Left renal pelvis (tissue), 4 donors: ENCODE results near the gene ZNF793. TPM values are rescaled to one million over a fixed set of nuclear protein-coding genes. Genes with fewer than 3 reads are reported as not detected.

Experiments
- DNase-seq, 4 donors: peaks; one replicate each; pipeline ENCODE4 v3.0.0-alpha.2; 2013; ENCODE audit warnings: low read depth in 4 of 4, low spot score in 3 of 4
- polyA plus RNA-seq, 4 donors: library from polyadenylated mRNA; unstranded; fragments of 120-200 nt; gene quantifications; one replicate each; pipeline ENCODE4 v1.2.1, GENCODE V29; 2013; ENCODE audit not compliant: insufficient read length in 4 of 4

Gene ZNF793
- polyA plus RNA-seq = 10 to 100 TPM; 19.7 to 30.1 (median 21.5) TPM

DNA sequence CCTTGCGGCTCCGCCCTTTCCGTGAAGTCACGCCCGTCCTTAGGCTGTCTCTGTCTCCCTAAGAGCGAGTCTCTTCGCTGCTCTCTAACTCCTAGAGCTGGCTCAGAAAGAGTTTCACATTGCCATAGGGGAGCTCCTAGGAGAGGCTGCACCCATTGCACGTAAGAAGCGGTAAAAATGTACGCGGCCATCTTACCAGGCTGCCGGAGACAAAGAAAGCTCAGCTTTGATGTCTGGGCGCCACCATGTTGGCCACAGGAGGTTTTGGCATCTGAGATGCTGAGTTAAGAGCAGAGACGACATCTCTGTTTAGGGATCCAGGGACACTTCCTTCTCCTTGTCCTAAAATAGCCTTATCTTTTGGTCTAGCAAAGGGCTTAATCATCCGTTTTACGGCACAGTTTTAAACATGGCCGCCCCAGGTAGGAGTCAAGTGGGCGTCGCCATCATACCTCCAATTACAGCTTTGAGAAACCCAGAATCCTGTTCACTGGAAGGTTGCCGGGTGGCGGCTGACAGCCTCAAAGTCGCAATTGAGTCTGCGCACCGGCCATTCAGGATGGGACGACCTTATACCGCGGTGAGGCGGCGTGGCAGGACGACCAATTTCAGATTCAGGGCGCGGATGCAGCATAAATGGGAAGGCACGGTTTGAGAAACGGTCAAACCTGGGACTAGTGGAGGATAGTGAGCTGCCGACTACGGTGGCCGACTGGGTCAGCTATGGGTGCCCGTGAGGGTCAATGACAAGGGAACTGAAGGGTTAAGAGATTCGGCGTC, at the start of gene ZNF793:
Gene ZNF793 (plus strand): TSS at position 553 of the 780 bp plus-strand sequence. CDS start 16,501 bp downstream, outside the sequence.
- DNase-seq = peak; percentile 78 to 86 (median 82)

DNA sequence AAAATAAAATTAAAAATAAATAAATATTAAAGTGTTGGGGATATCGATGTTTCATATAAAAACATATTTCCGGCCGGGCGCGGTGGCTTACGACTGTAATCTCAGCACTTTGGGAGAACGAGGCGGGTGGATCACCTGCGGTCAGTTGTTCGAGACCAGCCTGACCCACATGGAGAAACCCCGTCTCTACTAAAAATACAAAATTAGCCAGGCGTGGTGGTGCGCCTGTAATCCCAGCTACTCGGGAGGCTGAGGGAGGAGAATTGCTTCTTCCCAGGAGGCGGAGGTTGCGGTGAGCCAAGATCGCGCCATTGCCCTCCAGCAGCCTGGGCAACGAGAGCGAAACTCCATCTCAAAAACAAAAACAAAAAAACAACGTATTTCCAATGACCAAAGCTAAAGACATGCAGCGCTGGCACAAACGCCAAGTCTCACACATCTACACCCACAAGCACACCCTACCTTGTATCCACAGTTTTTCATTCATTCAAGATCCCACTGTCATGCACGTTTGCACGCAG, 40.4 kb upstream of the ZNF793 start:
- DNase-seq = no peak

DNA sequence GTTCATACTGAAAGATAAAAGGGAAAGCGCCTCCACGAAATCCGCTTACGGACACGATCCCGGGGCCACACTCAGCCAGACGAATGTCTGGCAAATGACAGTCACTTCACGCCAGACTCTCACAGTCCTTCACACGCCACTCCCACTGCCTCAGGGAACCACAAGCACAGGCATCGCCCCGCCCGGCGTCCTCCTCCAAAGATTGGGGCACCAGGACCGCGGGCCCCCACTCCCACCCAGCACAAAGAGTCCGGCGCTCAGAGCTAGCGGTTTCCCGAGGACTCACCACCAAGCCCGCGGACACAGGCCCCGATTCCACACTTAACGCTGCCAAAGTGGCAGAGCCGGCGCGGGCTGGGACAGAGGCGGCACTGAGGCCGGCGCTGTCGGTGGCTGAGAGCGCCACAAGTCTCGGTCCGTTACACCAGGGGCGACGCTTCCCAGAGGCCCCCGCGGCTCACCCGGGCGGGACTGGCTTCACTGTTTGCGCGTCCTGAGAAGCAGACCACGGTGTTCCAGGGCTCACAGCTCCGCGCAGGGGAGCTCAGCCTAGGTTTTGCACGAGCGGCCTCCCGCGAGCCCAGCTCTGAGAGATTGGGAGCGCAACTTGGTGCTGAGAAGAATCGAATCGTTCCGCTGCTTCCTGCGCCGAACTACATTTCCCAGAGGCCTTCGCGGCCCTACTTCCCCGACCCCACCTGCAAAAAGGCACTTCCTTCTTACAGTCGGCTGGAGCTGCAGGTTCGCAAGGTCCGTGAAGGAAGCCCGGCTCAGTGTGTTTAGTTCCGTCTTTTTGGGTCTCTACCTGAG, 39.7 kb upstream of the ZNF793 start, which contains the start of gene ZNF569:
Gene ZNF569 (minus strand): TSS at position 647 of the 810 bp plus-strand sequence. CDS start 22,523 bp downstream, outside the sequence.
- peak; percentile 83 to 92 (median 88) for DNase-seq

DNA sequence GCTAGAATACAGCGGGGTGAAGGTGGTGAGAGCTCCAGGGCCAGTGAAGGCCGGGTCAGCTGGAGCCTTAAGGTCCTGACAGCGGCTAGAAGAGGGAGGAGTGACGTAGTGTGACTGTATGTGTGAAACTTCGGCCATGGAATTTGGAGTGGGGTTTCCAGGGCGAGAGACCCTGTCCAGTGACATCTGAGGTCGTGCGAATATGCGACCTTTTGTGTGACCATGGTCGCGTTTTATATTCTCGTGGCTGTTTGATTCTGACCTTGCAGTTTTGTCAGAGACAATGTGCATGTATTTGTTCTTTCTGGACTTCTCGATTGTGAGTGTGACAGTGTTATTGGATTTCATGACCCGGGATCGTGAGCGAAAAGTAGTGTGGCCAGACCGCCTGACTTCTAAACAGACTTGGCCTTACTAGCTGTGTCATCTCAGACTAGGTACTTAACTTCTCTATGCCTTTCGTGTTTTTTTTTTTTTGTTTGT, 39.1 kb upstream of the ZNF793 start:
- no peak for DNase-seq

DNA sequence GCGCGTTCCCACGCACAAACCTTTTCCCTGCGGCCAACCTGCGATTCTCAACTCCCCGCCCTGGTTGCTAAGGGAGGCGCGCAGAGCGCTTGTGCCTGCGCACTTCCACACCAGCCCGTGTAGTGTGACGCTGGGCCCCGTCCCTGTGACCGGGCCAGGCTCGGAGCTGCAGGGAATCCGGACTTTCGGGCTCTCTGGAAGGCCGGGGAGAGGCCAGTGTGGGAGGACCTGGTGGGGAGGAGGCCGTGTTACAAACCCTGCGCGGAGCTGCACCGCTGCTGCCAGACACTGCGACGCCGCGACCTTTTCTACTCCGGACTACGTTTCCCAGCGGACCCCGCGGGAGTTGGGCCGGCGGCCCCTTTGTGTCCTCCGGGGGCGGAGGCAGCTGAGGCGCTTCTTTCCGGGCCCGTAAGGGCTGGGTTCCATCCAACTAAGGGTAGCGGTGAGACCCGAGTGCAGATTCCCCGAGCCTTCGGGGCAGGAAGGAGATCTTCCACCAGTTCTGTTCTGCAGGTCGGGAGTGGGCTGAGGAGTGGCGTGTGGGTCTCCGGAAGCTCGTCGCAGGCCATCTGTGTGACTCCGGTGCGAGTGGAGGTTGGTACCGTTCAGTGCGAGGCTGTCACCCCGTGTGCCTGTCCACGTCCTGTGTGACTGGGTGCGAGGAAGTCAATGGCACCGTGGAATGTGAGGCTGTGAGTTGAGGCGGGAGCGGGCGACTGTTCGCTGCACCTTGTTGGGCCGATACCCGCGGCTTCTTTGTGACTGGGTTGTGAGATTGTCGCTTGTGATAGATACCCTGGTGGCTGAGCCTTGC, 37.6 kb upstream of the ZNF793 start, which contains the start of gene ZNF570:
Gene ZNF570 (plus strand): TSS at position 396 of the 817 bp plus-strand sequence. CDS start 999 bp downstream, outside the sequence.
- DNase-seq = peak; percentile 81 to 85 (median 82)

DNA sequence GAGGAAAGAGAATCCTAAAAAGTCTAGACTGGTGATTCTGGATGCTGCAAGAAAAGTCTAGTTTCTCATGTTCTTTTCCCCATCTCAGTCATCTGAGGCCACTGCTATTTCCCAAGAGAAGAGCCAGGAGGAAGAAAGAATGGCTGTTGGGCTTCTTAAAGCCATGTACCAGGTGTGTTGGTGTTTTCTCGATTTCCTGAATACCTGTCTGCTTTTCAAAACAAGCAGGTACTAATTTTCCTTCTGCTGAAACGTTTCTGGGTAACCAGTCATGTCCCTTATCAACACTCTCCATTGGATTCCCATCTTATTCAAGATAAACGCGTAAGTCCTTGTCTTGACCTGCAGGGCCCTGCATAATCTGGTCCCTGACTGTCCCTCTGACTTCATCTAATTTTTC, 36.5 kb upstream of the ZNF793 start:
- no peak for DNase-seq

DNA sequence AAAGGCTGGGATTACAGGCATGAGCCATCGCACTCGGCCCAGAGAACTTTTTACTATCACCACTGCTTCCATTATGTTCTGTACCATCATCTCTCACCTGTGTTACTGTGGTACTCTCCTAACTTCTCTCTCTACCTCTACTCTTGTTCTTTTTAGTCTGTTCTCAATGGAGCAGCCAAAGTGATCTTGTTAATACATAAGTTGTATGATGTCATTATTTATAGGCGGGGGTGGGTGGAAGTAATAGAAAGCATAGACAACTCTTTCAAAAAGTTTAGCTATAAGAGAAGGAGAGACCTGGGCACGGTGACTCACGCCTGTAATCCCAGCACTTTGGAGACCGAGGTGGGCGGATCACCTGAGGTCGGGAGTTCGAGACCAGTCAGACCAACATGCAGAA, 34.6 kb upstream of the ZNF793 start:
- no peak for DNase-seq

DNA sequence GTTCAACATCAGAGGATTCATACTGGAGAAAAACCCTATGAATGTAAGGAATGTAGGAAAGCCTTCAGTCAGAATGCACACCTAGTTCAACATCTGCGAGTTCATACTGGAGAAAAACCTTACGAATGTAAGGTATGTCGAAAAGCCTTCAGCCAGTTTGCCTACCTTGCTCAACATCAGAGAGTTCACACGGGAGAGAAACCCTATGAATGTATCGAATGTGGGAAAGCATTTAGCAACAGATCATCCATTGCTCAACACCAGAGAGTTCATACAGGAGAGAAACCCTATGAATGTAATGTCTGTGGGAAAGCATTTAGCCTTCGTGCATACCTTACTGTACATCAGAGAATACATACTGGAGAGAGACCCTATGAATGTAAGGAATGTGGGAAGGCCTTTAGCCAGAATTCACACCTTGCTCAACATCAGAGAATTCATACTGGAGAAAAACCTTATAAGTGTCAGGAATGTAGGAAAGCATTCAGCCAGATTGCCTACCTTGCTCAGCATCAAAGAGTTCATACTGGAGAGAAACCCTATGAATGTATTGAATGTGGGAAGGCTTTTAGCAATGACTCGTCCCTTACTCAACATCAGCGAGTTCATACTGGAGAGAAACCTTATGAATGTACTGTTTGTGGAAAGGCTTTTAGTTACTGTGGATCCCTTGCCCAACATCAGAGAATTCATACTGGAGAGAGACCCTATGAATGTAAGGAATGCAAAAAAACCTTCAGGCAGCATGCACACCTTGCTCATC, 22.2 kb upstream of the ZNF793 start:
- no peak for DNase-seq

DNA sequence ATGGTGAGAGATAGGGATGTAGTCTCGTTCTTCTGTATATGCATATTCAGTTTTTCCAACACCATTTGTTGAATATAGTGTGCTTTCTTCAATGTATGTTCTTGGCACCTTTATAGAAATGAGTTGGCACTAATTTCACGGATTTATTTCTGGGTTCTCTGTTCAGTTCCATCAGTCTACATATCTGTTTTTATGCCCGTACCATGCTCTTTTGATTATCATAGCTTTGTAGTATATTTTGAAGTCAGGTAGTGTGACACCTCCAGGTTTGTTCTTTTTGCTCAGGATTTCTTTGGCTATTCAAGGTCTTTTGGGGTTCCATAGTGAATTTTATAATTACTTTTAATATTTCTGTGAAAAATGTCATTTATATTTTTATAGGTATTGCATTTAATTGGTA, 14.5 kb upstream of the ZNF793 start:
- no peak for DNase-seq

DNA sequence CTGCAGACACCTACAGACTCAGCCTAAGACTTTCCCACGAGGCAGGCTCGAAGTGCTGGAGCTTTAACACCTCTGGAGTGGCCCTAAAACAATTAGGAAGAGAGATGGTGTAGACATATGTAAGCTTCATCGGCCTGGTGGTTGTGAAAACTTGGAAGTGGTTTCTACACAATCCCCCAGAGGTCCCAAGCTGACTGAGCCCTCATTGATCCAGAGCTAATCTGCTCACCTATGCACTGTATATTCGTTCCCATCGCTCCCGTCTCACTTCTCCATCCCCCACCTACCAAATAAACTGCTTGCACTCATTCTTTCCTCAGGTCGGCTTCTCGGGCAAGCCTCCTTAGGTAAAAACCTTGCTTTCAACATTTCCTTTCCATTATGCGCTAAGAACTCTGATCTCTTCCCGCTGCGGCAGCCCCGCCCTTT, 767 bp upstream of the ZNF793 start:
- no peak for DNase-seq

DNA sequence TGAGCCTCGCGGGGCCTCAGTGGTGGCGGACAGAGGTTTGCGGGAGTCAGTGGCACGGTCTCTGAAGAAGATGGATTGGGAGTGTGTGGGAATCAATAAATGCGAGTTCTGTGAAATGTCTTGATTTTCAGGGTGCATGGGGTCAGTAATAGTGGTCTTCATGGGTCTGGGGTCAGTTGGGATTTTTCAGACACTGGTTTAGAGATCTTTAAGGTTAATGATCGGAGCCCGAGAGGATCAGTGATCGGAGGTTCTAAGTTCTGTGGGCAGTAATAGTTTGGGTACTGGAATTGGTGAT, 377 bp downstream of the ZNF793 start:
- no peak for DNase-seq

DNA sequence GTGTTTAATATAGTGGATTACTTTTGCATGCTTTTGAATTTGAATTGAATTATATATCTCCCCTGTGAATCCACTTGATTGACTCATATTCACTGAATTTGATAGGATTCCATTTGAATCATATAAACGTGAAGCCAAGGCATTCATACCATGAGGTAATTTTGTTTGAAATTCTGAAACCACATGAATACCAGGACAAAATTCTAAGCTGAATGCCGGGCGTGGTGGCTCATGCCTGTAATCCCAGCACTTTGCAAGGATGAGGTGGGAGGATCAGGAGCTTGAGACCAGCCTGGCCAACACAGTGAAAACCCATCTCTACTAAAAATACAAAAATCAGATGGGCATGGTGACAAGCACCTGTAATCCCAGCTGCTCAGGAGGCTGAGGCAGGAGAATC, 4.4 kb downstream of the ZNF793 start:
- no peak for DNase-seq

DNA sequence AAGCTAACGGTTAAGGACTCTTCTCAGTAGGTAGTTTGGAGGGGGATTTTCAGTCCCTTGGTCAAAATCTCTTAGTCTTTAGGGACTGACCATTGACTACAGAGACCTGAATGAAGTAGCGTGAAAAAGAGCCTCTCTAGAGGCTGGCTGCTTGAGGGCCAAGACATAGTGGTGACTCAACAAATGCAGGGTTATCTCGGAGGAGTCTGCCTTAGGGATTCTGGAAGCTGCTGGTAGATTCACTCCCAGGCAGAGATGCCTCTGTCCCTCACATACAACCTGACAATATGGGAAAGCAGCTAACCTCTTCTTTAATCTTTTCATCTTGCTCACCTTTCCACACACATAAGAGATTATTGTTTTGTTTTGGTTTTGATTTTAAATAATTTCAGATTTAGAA, 5.1 kb downstream of the ZNF793 start:
- no peak for DNase-seq

DNA sequence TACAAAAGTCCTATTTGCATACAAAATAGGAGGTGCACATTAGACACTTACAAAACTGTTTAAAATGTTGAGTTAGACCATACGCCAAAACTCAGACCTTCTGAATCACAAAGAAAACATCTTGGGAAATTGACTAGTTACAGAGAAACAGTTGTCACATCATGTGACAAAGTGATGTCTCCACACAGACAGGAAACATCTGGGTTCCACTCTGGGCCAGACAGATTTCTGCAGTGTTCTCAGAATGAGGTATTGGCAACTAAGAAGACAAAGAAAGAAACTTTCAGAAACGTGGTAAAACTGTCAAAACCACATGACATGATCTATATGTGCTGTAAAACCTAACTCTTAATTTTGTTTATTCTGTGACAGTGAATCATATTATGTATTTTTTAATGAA, 6.7 kb downstream of the ZNF793 start:
- no peak for DNase-seq

DNA sequence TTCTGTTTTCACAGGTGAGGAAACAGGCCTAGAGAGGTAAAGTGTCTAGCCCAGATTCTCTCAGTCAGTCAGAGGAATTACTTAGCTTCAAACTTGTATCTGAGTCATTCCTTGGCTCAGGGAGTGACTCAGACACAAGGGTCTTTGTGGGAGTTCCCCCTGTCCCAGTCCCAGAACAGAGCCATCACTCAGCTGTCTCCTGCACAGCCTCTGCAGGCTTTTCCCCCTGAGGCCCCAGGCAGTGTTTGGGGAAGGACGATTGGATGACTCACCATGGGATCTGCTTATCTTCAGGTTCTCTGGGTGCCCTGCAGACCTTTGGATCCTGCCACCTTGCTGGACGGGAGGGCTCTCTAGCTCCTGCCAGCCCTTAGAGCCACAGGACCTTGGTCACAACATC, 13.2 kb downstream of the ZNF793 start:
- no peak for DNase-seq

DNA sequence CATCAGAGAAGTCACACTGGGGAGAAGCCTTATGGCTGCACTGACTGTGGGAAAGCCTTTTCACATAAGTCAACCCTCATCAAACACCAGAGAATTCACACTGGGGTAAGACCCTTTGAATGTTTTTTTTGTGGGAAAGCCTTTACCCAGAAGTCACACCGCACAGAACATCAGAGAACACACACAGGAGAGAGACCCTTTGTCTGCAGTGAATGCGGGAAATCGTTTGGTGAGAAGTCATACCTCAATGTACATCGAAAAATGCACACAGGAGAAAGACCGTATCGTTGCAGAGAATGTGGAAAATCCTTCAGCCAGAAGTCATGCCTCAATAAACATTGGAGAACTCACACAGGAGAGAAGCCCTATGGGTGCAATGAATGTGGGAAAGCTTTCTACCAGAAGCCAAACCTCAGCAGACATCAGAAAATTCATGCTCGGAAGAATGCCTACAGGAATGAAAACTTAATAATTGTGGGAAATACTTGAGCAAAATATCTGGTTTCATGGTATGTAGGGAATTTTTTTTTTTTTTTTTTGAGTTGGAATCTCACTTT, 30.7 kb downstream of the ZNF793 start:
- no peak for DNase-seq

DNA sequence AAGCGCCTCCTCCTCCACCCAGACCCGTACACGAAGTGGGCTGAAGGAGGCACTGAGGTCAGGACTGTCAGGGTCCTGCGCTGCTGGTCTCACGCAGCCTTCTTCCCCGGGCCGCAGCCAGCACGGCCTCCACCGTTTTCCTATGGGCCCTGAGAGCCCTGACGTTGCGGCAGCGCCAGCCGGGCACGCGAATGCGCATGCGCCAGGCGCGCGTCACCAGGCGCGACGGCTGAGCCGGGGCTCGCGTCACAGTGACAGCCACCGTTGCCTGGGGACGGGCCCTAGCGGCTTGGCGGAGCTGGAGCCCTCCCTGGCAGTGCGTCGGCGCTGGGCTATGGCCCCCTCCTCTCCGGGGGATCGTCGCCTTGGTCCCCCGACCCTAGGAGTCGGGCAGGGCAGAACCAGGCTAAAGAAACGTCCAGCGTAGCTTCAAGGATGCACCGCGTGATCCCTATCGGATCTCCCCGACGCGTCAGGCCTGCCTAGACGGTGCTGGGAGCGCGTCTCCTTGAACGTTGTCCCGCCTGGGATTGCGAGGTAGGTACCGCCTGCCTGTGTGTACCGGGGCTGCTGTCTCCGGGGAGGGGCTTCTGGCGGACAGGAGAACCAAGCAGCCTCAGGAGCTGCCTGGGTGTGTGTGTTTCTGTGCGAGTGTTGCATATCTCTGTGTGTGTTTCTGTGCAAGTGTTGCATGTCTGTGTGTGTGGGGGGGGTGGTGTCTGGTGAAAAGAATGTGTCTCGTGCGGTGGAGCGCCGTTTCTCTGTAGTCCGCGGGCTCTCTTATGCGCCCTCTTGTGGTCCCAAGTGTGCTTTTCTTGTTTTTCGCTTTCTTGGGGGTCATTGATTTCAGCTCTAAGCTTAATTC, 44.6 kb downstream of the ZNF793 start:
- DNase-seq = peak; percentile 54 to 68 (median 61)

DNA sequence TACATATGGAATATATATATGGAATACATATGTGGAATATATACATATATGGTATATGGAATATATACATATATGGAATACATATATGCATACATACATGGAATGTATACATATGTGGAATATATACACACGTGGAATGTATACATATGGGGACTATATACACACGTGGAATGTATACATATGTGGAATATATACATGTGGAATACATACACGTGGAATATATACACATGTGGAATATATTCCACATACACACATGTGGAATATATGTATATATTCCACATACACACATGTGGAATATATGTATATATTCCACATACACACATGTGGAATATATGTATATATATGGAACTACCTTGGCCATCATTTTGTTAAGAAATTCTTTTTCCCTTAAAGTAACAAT, 56.8 kb downstream of the ZNF793 start:
- DNase-seq = no peak
